ENCODE results near the gene KIRREL2.
A peak's percentile ranks its signal among the peaks of the same experiment; 100 is the strongest.
"Not testable (repeated sequence)": the region's sequence is repeated elsewhere in the genome, so short reads cannot be mapped to it uniquely, and the experiment has no call there.

The KIRREL2 gene

GRCh38 chr19:35856546-35857149, at the start of gene KIRREL2:
KIRREL2 (plus strand) TSS chr19:35856911; CDS start chr19:35857120, 209 bp downstream.
- peak in 4 of 6 experiments; percentile 11 to 48 (median 29) for DNase-seq

- DNase-seq = no peak
These were observed 49.1 kb upstream of the KIRREL2 start for GRCh38 chr19:35807633-35808032.

GRCh38 chr19:35811317-35812219, 45.1 kb upstream of the KIRREL2 start:
- DNase-seq = no peak

DNA sequence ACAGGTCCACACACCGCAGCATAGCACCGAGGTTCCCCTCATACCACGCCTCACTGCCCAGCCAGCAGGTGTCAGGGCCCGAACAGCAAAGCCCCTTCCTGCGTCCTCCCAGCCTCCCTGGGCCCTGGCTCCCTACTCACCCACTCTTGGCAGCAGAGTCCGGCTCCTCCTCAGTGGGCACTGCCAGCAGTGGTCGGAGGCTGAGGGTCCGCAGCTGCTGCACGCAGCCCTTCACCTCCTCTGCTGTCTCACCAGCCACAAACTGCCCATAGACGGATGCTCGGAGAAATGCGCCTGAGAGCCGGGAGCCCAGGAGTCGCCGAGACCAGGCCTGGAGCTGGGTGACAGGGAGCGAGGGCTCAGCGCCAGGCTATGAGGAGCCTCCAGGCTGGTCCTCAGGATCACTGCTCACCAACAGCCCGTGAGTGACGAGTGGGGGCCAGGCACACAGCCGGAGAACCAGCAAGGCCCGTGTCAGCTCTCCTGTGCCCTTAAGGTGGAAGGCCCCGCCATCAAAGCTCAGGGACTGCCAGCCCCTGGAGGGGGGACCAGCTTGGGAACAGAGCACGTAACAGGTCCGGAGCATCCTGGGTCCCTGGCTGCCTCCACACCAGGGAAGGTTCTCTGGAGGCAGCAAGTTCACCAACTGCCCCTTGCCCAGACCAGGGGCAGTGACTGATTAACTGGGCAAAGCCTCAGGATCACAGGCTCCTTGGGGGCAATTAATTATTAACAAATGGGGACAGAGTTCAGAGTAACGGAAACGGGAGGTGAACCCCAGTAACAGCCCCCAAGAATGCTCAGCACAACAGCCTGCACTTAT, 44.3 kb upstream of the KIRREL2 start, which contains the start of gene PRODH2:
TSS of gene PRODH2 (minus strand) at position 626 of the 823 bp plus-strand sequence. CDS start at position 586, 40 bp downstream.
- DNase-seq = no peak

DNA sequence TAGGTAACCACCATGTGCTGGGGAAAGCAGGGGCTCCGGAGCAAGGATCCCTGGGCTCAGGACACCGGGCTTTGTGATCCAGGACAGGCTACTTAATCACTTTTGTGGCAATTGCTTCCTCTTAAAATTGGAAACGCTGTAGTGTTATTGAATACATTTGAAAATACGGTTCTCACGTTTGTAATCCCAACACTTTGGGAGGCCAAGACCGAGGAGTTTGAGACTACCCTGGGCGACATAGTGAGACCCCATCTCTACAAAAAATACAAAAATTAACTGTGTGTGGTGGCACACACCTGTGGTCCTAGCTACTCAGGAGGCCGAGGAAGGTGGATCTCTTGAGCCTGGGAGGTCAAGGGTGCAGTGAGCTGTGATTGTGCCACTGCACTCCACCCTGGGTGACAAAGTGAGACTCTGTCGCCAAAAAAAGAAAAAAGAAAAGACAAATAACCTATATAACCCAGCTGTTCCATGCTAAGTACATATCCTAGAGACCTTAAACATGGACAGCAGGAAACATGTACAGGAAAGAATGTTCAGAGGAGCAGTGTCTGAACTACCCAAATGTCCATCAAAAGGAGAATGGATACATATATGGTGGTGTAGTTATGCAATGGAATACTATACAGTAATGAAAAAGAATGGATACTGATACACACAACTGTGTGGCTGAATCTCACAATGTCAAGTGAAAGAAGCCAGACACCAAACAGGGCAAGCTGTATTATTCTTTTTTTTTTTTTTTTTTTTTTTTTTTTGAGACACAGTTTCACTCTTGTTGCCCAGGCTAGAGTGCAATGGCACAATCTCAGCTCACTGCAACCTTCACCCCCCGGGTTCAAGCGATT, 43.4 kb upstream of the KIRREL2 start:
- no peak for DNase-seq

DNA sequence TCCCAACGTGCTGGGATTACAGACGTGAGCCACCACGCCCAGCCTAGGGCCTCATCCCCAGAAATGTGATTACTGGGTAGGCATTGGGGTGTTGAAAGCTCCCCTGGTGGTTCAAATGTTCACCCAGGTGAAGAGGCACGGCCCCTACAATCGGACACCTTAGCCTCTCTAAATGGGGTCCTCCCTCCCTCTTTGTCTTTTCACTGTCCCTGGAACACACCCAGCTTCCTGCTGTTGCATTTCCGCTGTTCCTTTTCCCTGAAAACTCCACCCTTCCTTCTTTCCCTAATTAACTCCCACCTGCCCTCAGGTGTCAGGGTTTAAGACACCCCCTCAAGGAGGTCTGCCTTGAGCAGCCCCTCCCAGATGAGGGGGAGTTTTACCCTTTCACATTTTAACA, 40.4 kb upstream of the KIRREL2 start:
- DNase-seq = no peak

DNA sequence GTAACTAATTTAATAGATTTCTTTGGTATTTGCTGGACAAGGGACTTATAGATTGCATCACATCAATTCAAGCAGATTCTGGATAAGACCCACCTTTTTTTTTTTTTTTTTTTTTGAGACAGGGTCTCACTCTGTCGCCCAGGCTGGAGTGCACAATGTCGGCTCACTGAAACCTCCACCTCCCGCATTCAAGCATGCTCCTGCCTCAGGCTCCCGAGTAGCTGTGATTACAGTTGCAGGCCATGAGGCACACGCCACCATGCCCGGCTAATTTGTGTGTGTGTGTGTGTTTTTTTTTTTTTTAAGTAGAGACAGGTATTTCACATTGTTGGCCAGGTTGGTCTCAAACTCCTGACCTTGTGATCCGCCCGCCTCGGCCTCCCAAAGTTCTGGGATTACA, 39.9 kb upstream of the KIRREL2 start:
- DNase-seq = no peak

DNA sequence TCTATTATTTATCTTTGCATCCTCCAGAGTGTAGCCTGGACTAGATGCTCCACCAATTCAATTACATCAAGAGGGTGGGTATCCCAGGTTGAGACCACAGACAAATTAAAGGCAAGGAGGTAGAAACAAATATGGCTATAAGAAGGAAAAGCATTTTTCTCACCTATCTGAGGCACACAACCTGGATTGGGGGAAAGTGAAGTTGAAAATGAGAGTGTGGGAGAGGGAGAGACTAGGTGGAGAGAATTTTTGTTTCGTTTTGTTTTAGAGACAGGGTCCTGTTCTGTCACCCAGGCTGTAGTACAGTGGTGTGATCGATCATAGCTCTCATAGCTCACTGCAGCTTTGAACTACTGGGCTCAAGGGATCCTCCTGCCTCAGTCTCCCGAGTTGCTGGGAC, 38.3 kb upstream of the KIRREL2 start:
- DNase-seq = no peak

DNA sequence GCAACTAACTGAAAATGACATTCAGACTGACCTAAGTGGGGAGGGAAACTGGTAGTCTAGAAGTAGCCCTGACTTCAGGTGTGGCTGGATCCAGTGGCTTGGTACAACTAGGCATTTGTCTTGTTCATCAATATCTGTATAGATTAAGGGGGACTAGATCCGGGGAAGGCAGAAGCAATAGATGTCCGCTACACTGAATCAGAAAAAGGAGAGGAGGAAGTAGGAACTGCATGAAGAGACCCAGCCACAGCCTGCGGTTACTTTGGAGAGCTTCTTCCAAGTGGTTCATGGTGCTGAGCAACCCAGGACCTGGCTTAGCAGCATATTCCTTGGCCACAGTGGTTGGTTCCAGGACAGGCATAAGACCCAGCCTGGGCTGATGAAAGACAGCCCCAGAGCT, 34.1 kb upstream of the KIRREL2 start:
- DNase-seq = no peak

GRCh38 chr19:35824150-35824549, 32.6 kb upstream of the KIRREL2 start:
- DNase-seq = no peak

DNA sequence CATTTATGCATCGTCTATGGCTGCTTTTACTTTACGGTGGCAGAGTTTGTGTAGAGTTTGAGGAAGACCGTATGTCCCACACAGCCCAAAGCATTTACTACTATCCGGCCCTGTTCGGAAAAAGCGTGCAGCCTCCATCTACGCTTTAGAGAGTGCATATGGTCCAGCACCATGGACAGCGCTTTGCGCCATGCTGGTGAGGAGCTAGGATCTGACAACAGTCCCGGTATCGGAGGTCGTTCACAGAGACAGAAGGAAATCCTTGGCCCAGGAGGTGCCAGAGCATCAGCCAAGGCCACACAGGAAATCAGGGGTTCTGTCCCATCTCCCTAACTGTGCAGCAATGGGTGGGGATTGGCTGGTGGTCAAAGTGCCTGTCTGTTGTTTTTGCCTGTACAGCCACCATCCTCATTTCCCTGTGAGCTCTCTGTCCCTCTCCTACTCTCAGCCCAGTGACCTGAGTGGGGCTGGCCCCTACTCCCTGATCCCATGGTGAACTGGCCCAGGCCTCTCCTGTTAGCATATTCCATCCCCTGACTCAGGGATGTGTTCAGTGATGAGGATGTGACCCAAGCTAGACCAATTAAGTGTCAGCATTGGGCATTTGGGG, 27.9 kb upstream of the KIRREL2 start:
- peak in 5 of 6 experiments; percentile 16 to 55 (median 24) for DNase-seq

DNA sequence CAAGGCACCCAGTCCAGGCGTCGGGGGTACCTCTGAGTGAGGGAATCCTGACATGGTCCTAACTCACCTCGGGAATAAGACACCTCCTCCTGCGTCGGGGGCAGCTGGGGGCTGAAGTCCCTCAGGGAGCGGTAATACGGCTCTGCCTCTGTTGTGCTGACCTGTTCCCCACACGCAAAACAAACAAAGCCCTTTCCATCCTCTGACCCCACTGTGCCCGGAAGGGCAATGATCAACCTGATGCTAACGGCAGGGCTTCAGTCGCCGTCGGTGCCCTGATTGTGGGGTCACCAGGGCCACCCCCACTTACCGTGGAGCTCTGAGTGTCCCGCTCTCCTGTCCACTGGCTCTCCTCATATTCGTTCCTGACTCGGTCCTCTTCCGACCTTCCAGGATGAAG, 25.7 kb upstream of the KIRREL2 start:
- DNase-seq = no peak

DNA sequence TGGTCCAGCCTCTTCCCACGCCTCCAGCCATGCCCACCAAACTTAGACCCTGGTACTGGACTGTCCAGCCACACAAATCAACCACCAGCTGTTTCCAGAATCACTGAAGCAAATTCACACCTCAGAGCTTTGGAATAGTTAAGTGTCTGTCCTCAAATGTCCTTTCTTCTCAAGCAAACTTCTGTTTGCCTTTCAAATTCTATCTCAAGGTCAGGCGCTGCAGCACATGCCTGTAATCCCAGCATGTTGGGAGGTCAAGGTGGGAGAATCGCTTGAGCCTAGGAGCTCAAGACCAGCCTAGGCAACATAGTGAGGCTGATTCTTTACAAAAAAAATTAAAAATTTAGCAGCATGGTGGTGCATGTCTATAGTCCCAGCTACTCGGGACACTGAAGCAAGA, 24.7 kb upstream of the KIRREL2 start:
- no peak for DNase-seq

GRCh38 chr19:35833972-35834371, 22.7 kb upstream of the KIRREL2 start:
- no peak for DNase-seq

DNA sequence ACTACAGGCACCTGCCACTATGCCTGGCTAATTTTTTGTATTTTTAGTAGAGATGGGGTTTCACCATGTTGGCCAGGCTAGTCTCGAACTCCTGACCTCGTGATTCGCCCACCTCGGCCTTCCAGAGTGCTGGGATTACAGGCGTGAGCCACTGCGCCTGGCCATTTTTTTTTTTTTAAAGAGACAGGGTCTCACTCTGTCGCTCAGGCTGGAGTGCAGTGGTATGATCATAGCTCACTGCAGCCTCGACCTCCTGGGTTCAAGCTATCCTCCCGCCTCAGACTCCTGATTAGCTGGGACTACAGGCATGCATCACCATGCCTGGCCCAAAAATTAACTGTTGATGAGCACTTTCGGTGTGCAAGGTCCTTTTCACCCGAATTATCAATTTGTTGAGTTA, 20.6 kb upstream of the KIRREL2 start:
- DNase-seq = not testable (repeated sequence)

DNA sequence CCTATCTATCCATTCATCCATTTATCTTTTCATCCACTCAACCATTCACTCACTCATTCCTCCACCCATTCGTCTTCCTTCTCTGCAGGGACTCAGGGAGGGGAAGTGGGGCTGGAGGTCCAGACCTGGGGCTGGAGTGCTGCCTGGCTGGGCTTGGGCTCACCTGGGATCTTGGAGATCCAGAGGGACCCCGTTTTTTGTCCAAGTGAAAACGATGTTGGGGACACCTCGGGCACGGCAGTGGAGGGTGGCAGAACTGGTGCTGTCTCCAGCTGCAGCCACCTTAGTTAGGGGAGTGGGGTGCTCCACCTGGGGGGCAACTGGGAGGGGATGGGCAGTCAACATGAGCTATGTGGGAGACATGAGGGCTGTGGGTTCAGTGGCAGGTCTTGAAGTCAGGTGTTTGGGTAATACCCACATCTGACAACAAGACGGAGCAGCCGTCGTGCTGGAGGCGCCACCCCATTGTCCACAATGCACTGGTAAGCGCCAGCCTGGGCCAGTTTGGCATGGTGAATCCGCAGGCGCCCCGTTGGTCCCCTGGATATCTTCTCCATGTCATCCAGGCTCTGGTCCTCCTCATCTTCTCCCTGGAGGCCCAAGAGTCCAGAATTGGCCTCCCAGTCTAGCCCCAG, 14.6 kb upstream of the KIRREL2 start:
- DNase-seq = no peak

DNA sequence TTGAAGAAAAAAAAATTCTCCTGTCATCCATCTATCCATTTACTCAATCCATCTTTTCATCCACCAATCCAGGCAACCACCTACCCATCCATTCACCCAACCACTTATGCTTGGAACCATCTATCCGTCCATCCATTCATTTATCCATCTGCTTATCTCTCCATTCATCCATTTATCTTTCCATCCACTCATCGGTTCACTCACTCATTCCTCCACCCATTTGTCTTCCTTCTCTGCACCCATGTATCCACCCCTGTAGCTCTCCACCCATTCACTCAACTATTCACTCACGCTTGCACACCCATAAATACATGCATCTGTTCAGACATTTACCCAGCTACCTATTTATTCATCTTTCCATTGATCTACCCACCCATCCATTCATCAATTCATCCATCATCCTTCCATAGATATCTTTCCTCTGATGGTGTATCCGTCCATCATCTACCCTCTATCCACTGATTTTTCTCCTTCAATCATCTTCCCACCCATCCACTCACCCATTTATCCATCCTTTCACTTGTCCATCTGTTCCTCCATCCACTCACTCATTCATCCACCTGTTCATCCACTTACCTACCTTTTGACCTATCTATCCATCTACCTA, 13.9 kb upstream of the KIRREL2 start:
- DNase-seq = no peak

DNA sequence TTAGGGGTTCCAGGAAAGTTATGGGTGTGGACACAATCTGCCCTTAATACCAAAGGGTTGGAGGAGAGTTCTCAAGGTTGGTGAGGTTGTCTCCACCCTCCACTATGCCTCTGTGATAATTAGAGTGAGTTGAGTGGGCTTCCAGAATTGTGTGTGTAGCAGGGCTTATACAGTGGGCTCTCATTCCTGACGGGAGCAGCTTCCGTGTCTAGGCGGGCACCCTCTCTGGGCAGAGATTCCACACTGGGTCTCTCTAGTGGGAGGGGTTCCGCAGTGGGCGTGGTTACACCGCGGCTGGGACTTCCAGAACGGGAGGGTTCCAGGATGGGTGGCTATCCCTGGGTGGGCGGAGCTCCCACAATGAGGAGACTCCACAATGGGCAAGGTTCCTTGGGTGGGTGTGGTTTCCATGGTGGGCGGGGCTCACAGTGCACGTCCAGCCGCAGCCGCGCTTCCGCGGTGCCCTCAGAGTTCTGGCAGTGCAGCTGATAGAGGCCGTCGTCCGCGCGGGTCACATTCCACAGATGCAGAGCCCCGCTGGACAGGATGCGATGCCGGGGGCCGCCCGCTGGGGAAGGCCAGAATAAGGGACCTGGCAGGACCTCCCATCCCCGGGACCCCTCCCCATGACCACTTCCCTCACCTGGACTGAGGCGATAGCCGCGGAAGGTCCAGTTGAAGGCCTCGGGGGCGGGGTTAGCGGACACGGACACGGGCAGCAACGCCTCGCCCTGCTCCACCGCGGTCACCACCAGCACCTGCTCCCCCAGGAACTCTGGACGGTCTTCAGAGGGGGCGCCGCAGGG, 12.8 kb upstream of the KIRREL2 start:
- DNase-seq = no peak

DNA sequence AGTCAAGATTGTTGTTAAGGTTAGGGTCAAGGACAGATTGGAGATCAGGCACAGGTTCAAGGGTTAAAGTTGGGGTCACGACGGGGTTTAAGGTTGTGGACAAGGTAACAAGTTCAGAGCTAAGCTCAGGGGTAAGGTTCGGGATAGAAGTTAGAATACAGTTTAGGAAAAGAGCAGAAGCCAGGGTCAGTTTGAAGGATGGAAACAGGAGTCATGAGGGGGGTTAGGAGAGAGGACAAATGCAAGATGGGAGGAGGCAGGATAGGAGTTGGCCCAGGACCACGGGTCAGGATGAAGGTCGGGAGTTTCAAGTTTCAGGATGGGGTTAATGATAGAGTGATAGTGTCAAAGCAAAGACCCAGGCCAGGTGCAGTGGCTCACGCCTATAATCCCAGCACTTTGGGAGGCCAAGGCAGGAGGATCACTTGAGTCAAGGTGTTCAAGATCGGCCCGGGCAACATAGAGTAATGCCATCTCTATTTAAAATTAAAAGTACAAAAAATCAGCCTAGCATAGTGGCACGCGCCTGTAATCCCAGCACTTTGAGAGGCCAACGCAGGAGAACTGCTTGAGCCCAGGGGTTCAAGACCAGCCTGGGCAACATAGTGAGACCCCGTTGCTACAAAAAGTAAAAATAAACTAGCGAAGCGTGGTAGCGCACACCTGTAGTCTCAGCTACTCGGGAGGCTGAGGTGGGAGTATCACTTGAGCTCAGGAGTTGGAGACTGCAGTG, 12.1 kb upstream of the KIRREL2 start:
- DNase-seq = no peak
